HUES6 (cell line): ENCODE data around the gene MDFI.
"Not testable (repeated sequence)": the region's sequence is repeated elsewhere in the genome, so short reads cannot be mapped to it uniquely, and the experiment has no call there.

Source experiments
- H3K27ac ChIP-seq: 2 replicates; pipeline ENCODE4 v1.7.0; 2013; ENCODE audit warnings: low read depth, mild to moderate bottlenecking, low read length, inconsistent platforms
- H3K27me3 ChIP-seq: 2 replicates; pipeline ENCODE4 v1.6.1; 2013; ENCODE audit warnings: low read length; ENCODE audit not compliant: control insufficient read depth, insufficient read depth
- H3K36me3 ChIP-seq: 2 replicates; pipeline ENCODE4 v1.6.1; 2013; ENCODE audit warnings: low read length; ENCODE audit not compliant: control insufficient read depth, insufficient read depth
- H3K4me1 ChIP-seq: 2 replicates; pipeline ENCODE4 v1.6.1; 2013; ENCODE audit warnings: low read length; ENCODE audit not compliant: control insufficient read depth, insufficient read depth
- H3K4me3 ChIP-seq: 2 replicates; pipeline ENCODE4 v1.5.1; 2013; ENCODE audit warnings: low read depth, low read length
- H3K9ac ChIP-seq: one replicate; pipeline ENCODE4 v1.6.1; 2013; ENCODE audit warnings: mild to moderate bottlenecking, low read length
- H3K9me3 ChIP-seq: 2 replicates; pipeline ENCODE4 v1.6.1; 2013; ENCODE audit warnings: low read depth, low read length; ENCODE audit not compliant: control insufficient read depth, insufficient read depth

The MDFI gene

GRCh38 chr6:41604006-41604405 is 34.3 kb upstream of the MDFI start:
- Histone ChIP-seq H3K9me3 (no peaks in the 10 kb centered on the region), H3K9ac (no peak overlapping the region), H3K4me1 (peaks cover 21% of the 10 kb centered on the region), H3K27ac (no peak overlapping the region), H3K4me3 (no peak overlapping the region), H3K27me3 (no peaks in the 10 kb centered on the region), H3K36me3 (no peaks in the 10 kb centered on the region)

DNA sequence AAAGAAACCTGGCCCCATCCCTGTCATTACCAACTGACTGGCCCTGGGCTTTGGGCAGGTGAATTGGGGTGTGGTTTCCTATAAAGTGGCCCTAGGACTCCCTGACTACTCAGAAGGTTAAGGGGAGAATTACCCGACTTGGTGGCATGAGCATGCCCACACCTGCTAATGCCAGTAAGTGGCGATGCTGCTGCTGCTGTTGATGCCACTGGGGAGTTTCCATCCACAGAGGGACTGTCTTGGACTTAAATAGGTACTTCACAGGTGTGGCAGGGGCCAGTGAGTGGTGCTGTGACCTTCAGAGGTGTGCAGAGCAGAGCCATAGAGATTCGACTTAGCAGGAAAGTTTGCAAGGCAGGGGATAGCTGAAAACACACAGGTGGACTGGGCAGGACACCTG is 32.6 kb upstream of the MDFI start:
- Histone ChIP-seq H3K9me3 (no peaks in the 10 kb centered on the region), H3K4me3 (no peak overlapping the region), H3K36me3 (no peaks in the 10 kb centered on the region), H3K27ac (no peak overlapping the region), H3K27me3 (no peaks in the 10 kb centered on the region), H3K9ac (no peak overlapping the region), H3K4me1 (peaks cover 11% of the 10 kb centered on the region)

GRCh38 chr6:41607036-41607435 is 31.2 kb upstream of the MDFI start:
- Histone ChIP-seq H3K4me3 (no peak overlapping the region), H3K27ac (no peak overlapping the region), H3K36me3 (no peaks in the 10 kb centered on the region), H3K9me3 (peaks cover 3% of the 10 kb centered on the region; the same call in 1 of the 2 replicates), H3K4me1 (peaks cover 7% of the 10 kb centered on the region), H3K27me3 (no peaks in the 10 kb centered on the region), H3K9ac (no peak overlapping the region)

GRCh38 chr6:41607736-41608135 is 30.5 kb upstream of the MDFI start:
- H3K27ac ChIP-seq = no peak overlapping the region
- no peaks in the 10 kb centered on the region for H3K36me3 ChIP-seq
- no peaks in the 10 kb centered on the region for H3K27me3 ChIP-seq
- H3K4me3 ChIP-seq = no peak overlapping the region
- peaks cover 7% of the 10 kb centered on the region for H3K4me1 ChIP-seq
- H3K9ac ChIP-seq = no peak overlapping the region
- H3K9me3 ChIP-seq = peaks cover 8% of the 10 kb centered on the region; the same call in 1 of the 2 replicates

DNA sequence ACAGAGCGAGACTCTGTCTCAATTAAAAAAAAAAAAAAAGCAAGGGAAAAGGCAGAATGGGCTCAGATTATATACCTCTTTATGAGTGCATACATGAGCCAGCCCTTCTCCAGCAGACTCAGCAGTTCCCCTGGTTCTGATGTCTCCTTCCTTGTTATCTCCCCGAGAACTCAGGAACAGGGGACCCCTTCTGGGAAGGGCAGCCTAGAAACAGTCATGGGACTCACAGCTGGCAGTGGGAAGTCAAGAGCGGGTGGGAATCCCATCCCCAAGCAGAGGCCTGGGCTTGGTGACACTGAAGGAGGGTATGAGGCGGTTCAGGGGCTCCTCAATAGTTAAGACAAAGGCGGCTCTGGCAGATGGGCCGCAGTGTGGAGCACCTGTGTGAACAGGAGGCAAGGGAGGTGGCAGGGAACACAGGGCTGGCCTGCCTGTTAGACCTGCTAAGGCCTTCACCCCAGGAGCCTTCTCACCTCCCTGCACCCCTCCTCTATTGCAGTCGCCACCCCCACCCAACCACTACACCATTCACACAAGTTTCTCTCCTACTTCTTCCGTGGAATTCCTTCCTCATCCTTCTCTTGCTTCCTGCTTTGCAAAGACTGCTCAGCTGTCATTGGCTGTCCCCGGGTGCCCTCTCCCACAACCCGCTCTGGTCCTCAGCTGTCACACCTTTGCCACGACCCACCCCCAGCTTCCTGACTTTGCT is 29.7 kb upstream of the MDFI start:
- Histone ChIP-seq H3K27ac (no peak overlapping the region), H3K27me3 (no peaks in the 10 kb centered on the region), H3K4me3 (no peak overlapping the region), H3K9me3 (peaks cover 12% of the 10 kb centered on the region), H3K36me3 (no peaks in the 10 kb centered on the region), H3K9ac (no peak overlapping the region), H3K4me1 (peaks cover 7% of the 10 kb centered on the region)

DNA sequence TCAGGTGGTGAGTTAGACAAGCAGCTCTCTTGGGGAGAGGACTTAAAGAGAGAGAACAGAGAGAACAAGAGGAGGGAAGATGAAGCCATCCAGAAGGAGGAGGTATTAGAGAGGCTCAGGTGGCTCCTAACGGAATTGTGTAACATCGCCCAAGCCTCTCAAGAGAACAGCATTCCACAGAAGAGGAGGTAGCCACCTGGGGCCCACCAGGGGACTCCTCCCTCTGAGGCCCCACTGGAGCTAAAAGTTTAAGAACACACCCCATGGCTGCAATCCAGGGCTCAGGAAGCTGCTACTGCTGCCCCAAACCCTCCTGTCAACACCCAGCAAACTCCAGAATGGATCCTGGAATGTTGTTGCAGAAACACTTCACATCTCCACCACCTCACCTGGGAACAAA is 23.6 kb upstream of the MDFI start:
- Histone ChIP-seq H3K36me3 (no peaks in the 10 kb centered on the region), H3K4me3 (no peak overlapping the region), H3K27me3 (no peaks in the 10 kb centered on the region), H3K9ac (no peak overlapping the region), H3K9me3 (peaks cover 33% of the 10 kb centered on the region), H3K27ac (no peak overlapping the region), H3K4me1 (no peaks in the 10 kb centered on the region)

- no peaks in the 10 kb centered on the region for H3K27me3 ChIP-seq
- H3K9me3 ChIP-seq = peaks cover 33% of the 10 kb centered on the region
- no peak overlapping the region for H3K4me3 ChIP-seq
- no peaks in the 10 kb centered on the region for H3K36me3 ChIP-seq
- no peak overlapping the region for H3K9ac ChIP-seq
- no peaks in the 10 kb centered on the region for H3K4me1 ChIP-seq
- no peak overlapping the region for H3K27ac ChIP-seq
Observed at GRCh38 chr6:41615311-41615710, 23.0 kb upstream of the MDFI start.

DNA sequence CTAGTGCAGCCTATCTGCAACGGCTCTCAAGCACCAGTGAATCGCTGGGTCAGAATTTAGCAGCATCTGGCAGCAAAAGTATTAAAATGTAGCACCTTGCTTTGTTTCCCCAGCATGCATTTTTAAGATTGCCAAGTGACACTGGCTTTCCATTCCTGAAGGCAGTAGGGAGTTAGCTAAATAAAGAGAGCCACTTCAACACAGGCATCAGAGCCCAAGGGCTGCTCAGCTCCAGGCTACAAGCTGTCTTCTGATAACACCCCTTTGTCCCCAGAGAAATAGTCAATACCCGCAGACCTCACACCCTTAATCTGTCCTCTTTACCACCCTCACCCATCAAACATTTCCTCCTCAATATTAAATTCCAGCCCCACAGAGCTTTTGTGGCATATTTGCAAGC is 19.7 kb upstream of the MDFI start:
- H3K36me3 ChIP-seq = no peaks in the 10 kb centered on the region
- H3K27ac ChIP-seq = no peak overlapping the region
- H3K4me3 ChIP-seq = no peak overlapping the region
- H3K9ac ChIP-seq = no peak overlapping the region
- no peaks in the 10 kb centered on the region for H3K27me3 ChIP-seq
- H3K9me3 ChIP-seq = peaks cover 24% of the 10 kb centered on the region
- H3K4me1 ChIP-seq = peaks cover 11% of the 10 kb centered on the region

- H3K27ac ChIP-seq, H3K9ac ChIP-seq, H3K36me3 ChIP-seq, H3K4me3 ChIP-seq, H3K27me3 ChIP-seq: not testable (repeated sequence)
- H3K9me3 ChIP-seq = peaks cover 19% of the 10 kb centered on the region
- peaks cover 11% of the 10 kb centered on the region for H3K4me1 ChIP-seq
Observed at GRCh38 chr6:41619193-41619592, 19.1 kb upstream of the MDFI start.

- Histone ChIP-seq H3K9me3 (peaks cover 4% of the 10 kb centered on the region; the same call in 1 of the 2 replicates), H3K9ac (no peak overlapping the region), H3K36me3 (no peaks in the 10 kb centered on the region), H3K27me3 (no peaks in the 10 kb centered on the region), H3K27ac (no peak overlapping the region), H3K4me3 (no peak overlapping the region), H3K4me1 (peaks cover 18% of the 10 kb centered on the region)
Observed at GRCh38 chr6:41621367-41621766, 16.9 kb upstream of the MDFI start.

GRCh38 chr6:41621802-41622201 is 16.5 kb upstream of the MDFI start:
- H3K36me3 ChIP-seq = no peaks in the 10 kb centered on the region
- H3K9me3 ChIP-seq = peaks cover 4% of the 10 kb centered on the region; the same call in 1 of the 2 replicates
- no peak overlapping the region for H3K4me3 ChIP-seq
- no peak overlapping the region for H3K9ac ChIP-seq
- no peak overlapping the region for H3K27ac ChIP-seq
- peaks cover 18% of the 10 kb centered on the region for H3K4me1 ChIP-seq
- H3K27me3 ChIP-seq = no peaks in the 10 kb centered on the region
